Fibroblast of lung (primary cell): ENCODE results near the gene EIF2B2.

Source experiments
- CTCF ChIP-seq, 2 donors: IDR thresholded peaks in 1 of 2; conservative IDR thresholded peaks in 1 of 2; 1 replicate in 1 of 2; 2 replicates in 1 of 2; pipeline ENCODE4 v1.5.1; 2011 to 2012; ENCODE audit warnings: low read length in 2 of 2, control low read depth in 1 of 2, inconsistent platforms in 1 of 2, low read depth in 1 of 2, mild to moderate bottlenecking in 1 of 2
- EZH2 ChIP-seq: IDR thresholded peaks from 2 replicates; pipeline ENCODE4 v1.5.1; 2012; ENCODE audit warnings: low read length, control low read depth, mild to moderate bottlenecking; ENCODE audit errors: missing control alignments

- no peak for TF ChIP-seq CTCF (conservative IDR thresholded peaks at IDR 0.05 in 1 of 2, IDR thresholded peaks at IDR 0.05 in 1 of 2; ENCODE audit: low read depth in 1 of 2, low read length in 2 of 2)
- no peak for TF ChIP-seq EZH2
Observed at GRCh38 chr14:74956280-74957072, 46.2 kb upstream of the EIF2B2 start.
